HG03342 (cell line): ENCODE measurements around the gene TBKBP1.

Experiments
- ATAC-seq: cut with Tn5 transposase; IDR thresholded peaks from one replicate; pipeline ENCODE4 v1.9.1; 2021; ENCODE audit warnings: mild to moderate bottlenecking, moderate library complexity; ENCODE audit not compliant: unreplicated experiment

Gene TBKBP1

GRCh38 chr17:47713980-47714700, 20.2 kb downstream of the TBKBP1 start:
- no peak for ATAC-seq

- no peak for ATAC-seq
These were observed 20.9 kb downstream of the TBKBP1 start for GRCh38 chr17:47714773-47715396.

- no peak for ATAC-seq
These were observed 21.8 kb downstream of the TBKBP1 start for GRCh38 chr17:47715669-47716325.

GRCh38 chr17:47716375-47716774, 22.4 kb downstream of the TBKBP1 start:
- ATAC-seq, result no peak

- ATAC-seq, result no peak
These were observed 23.3 kb downstream of the TBKBP1 start for GRCh38 chr17:47717261-47717697.

GRCh38 chr17:47717979-47718621, 24.1 kb downstream of the TBKBP1 start:
- ATAC-seq, result no peak

- no peak for ATAC-seq
These were observed 24.9 kb downstream of the TBKBP1 start for GRCh38 chr17:47718634-47719405.

- ATAC-seq, result no peak
These were observed 25.6 kb downstream of the TBKBP1 start for GRCh38 chr17:47719411-47720152.

- no peak for ATAC-seq
These were observed 26.2 kb downstream of the TBKBP1 start for GRCh38 chr17:47720196-47720595.

GRCh38 chr17:47720754-47721533, 27.0 kb downstream of the TBKBP1 start:
- no peak for ATAC-seq

GRCh38 chr17:47721725-47722124, 27.8 kb downstream of the TBKBP1 start:
- ATAC-seq, result no peak

GRCh38 chr17:47724705-47725104, 30.7 kb downstream of the TBKBP1 start:
- no peak for ATAC-seq

- no peak for ATAC-seq
These were observed 31.6 kb downstream of the TBKBP1 start for GRCh38 chr17:47725446-47726111.

GRCh38 chr17:47726796-47727703, 33.1 kb downstream of the TBKBP1 start:
- ATAC-seq, result no peak

- no peak for ATAC-seq
These were observed 33.7 kb downstream of the TBKBP1 start for GRCh38 chr17:47727704-47728036.

GRCh38 chr17:47728214-47728877, 34.4 kb downstream of the TBKBP1 start:
- ATAC-seq, result no peak

GRCh38 chr17:47729476-47729875, 35.5 kb downstream of the TBKBP1 start:
- no peak for ATAC-seq
